ENCODE results near the gene NUCKS1. TPM values are rescaled to one million over a fixed set of nuclear protein-coding genes. Genes with fewer than 3 reads are reported as not detected.

Gene NUCKS1
- polyA plus RNA-seq, 1 donor from 2014 or later = 134 TPM

DNA sequence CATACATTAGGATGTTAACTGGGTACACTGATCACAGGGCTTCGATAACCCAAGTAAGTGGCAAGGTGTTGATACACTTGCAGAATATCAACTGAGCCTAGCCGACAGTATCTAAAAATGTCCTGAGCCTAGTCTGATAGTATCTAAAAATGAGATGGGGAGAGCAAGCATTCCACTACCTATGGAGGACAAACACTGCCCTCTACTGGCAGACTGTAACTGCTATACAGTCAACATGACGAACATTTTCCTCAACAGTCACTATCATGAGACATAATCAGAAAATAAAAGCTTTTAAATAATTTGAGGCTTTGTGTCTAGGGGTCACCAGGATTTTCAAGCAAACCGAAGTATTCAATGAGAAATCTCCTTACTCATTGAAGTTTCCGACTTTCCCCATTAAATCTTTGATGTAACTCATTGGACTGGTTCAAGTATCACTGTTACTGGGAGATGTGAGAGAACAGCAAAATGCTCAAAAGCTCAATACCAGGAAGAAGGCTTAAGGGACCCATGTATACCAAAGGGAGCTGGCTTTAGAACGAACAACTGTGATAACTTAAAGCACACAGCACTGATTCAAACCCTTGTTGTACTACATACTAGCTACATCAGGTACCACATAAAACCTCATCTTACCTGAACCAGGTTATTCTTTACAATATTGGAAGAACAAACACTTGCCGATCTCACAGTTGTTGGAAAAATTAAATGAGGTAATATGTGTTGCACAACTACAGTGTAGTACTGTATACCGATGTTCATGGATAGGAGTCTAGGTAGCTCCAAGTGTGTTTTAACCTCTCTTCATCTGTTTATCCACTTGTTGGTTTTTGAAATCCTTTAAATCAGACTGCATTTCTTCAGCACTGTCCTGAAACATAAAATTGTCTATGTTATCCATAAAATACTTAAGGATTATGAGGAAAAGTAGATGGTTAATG is 38.6 kb downstream of the NUCKS1 start:
- H3K36me3 ChIP-seq (ENCODE audit: insufficient read depth, low read length) = peaks cover 13% of the 10 kb centered on the region
- no peak overlapping the region for H3K27ac ChIP-seq (ENCODE audit: low read length)
- H3K79me2 ChIP-seq (replicated peaks; ENCODE audit: insufficient read depth, low read length) = no peaks in the 10 kb centered on the region
- no peaks in the 10 kb centered on the region for H3K27me3 ChIP-seq (ENCODE audit: insufficient read depth, low read depth, low read length)
- no peak overlapping the region for H2AFZ ChIP-seq (ENCODE audit: low read depth, low read length)
- H4K20me1 ChIP-seq (ENCODE audit: insufficient read depth) = no peaks in the 10 kb centered on the region
- TF ChIP-seq MXI1 (conservative IDR thresholded peaks at IDR 0.05; ENCODE audit: poor library complexity, severe bottlenecking) = no peak
- TF ChIP-seq SMC3 (conservative IDR thresholded peaks at IDR 0.05; ENCODE audit: poor library complexity) = peak; percentile 86
- no peak for TF ChIP-seq TAF1 (IDR thresholded peaks at IDR 0.05; ENCODE audit: low read depth)
- peak; percentile 83 for TF ChIP-seq RAD21 (conservative IDR thresholded peaks at IDR 0.05)
- peak; percentile 91 for TF ChIP-seq CTCF (IDR thresholded peaks at IDR 0.05; ENCODE audit: poor library complexity, severe bottlenecking)
- no peak for TF ChIP-seq EZH2 (IDR thresholded peaks at IDR 0.05; ENCODE audit: borderline replicate concordance, insufficient read depth, low read length, poor library complexity, severe bottlenecking)
- TF ChIP-seq REST (IDR thresholded peaks at IDR 0.05; ENCODE audit: borderline replicate concordance) = no peak
- H3K4me2 ChIP-seq (ENCODE audit: low read length) = no peak overlapping the region
- H3K9me2 ChIP-seq (ENCODE audit: insufficient read depth, low read length) = no peaks in the 10 kb centered on the region
- H3K9me3 ChIP-seq (ENCODE audit: low read length) = no peaks in the 10 kb centered on the region
- no peak overlapping the region for H3K9ac ChIP-seq (ENCODE audit: low read length)
- no peaks in the 10 kb centered on the region for H3F3A ChIP-seq (ENCODE audit: insufficient read depth, low read length, poor library complexity, severe bottlenecking)
- no peak overlapping the region for H3K4me3 ChIP-seq (ENCODE audit: low read length)

DNA sequence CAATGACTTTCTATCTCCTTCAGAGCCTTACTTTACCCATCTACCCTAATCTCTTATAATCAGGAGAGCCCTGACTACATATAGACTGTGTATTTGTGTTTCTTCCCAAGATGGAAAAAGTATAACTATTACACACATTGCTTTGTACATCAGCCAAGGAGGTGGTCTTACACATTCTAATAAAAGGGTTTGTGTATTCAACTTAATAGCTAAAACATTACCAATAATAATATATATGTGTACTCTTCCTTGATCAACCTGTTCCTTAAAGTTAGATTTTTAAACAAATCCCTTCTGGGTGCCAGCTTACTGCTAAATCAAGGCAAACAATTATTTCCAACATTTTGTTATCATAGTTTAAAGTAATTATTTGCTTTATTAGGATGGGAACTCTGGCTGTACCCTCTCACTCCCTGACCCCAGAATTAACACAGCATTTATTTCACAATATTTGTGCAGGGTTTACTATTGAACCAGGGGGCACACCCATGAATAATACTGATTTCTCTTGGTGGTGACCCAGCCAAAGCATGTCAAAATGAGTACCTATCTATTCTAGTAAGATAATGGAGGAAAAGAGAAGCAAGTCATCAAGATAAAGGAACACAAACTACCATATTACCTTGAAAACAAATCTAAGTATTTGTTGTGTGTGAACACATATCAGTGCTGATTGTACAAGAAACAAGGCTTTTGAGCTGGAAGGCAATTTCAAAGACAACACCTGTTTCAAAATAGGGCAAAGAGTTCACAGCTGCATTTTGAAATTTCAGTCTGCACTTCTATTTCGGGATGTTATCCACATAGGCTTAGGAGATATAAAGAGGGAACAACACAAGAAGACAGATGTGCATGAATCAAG is 39.5 kb downstream of the NUCKS1 start:
- Histone ChIP-seq H3K9ac (ENCODE audit: low read length) (no peak overlapping the region), H3K27ac (ENCODE audit: low read length) (no peak overlapping the region), H3K27me3 (ENCODE audit: insufficient read depth, low read depth, low read length) (no peaks in the 10 kb centered on the region), H2AFZ (ENCODE audit: low read depth, low read length) (no peak overlapping the region), H3K9me3 (ENCODE audit: low read length) (no peaks in the 10 kb centered on the region), H3K4me2 (ENCODE audit: low read length) (no peak overlapping the region), H3F3A (ENCODE audit: insufficient read depth, low read length, poor library complexity, severe bottlenecking) (no peaks in the 10 kb centered on the region), H4K20me1 (ENCODE audit: insufficient read depth) (no peaks in the 10 kb centered on the region), H3K9me2 (ENCODE audit: insufficient read depth, low read length) (no peaks in the 10 kb centered on the region), H3K4me3 (ENCODE audit: low read length) (no peak overlapping the region), H3K36me3 (ENCODE audit: insufficient read depth, low read length) (peaks cover 7% of the 10 kb centered on the region), H3K79me2 (replicated peaks; ENCODE audit: insufficient read depth, low read length) (no peaks in the 10 kb centered on the region)
- no peak for TF ChIP-seq RAD21 (conservative IDR thresholded peaks at IDR 0.05)
- TF ChIP-seq TAF1 (IDR thresholded peaks at IDR 0.05; ENCODE audit: low read depth) = no peak
- TF ChIP-seq CTCF (IDR thresholded peaks at IDR 0.05; ENCODE audit: poor library complexity, severe bottlenecking) = no peak

All from neural cell (in vitro differentiated cells).